Parathyroid adenoma (tissue), 2 donors: ENCODE data around the gene SFRP5.

Experiments used
- H2AFZ ChIP-seq: fragments of 300-600 bp; sonication (generic); one replicate; pipeline ENCODE4 v1.7.0; 2017; ENCODE audit warnings: antibody characterized with exemption, mild to moderate bottlenecking
- H3K27ac ChIP-seq: fragments of 300-600 bp; sonication (generic); one replicate; pipeline ENCODE4 v1.7.0; 2017
- H3K27me3 ChIP-seq: fragments of 300-600 bp; sonication (generic); one replicate; pipeline ENCODE4 v1.7.0; 2017; ENCODE audit warnings: low read length; ENCODE audit not compliant: control insufficient read depth, insufficient read depth
- H3K36me3 ChIP-seq: fragments of 300-600 bp; sonication (generic); one replicate; pipeline ENCODE4 v1.7.0; 2017; ENCODE audit warnings: low read length; ENCODE audit not compliant: control insufficient read depth, insufficient read depth
- H3K4me1 ChIP-seq: fragments of 300-600 bp; sonication (generic); one replicate; pipeline ENCODE4 v1.7.0; 2017; ENCODE audit warnings: control low read depth
- H3K4me2 ChIP-seq: fragments of 300-600 bp; sonication (generic); one replicate; pipeline ENCODE4 v1.7.0; 2017; ENCODE audit warnings: low read length
- H3K4me3 ChIP-seq: fragments of 300-600 bp; sonication (generic); one replicate; pipeline ENCODE4 v1.7.0; 2017; ENCODE audit warnings: low read depth, low read length
- H3K79me2 ChIP-seq: fragments of 300-600 bp; sonication (generic); one replicate; pipeline ENCODE4 v1.7.0; 2017; ENCODE audit warnings: control low read depth
- H3K9ac ChIP-seq: fragments of 300-600 bp; sonication (generic); one replicate; pipeline ENCODE4 v1.7.0; 2017; ENCODE audit warnings: mild to moderate bottlenecking
- H3K9me3 ChIP-seq: fragments of 300-600 bp; sonication (generic); one replicate; pipeline ENCODE4 v1.7.0; 2017; ENCODE audit warnings: low read length; ENCODE audit not compliant: control insufficient read depth
- CTCF ChIP-seq: fragments of 300-600 bp; sonication (generic); IDR thresholded peaks from one replicate; pipeline ENCODE4 v1.7.0; 2017; ENCODE audit warnings: antibody characterized with exemption, mild to moderate bottlenecking
- donor health status: primary hyperparathyroidism.

The SFRP5 gene

GRCh38 chr10:97762816-97763215, 9.0 kb downstream of the SFRP5 start:
- H3K27me3 ChIP-seq = no peaks in the 10 kb centered on the region
- H3K9ac ChIP-seq = no peak overlapping the region
- no peak overlapping the region for H3K27ac ChIP-seq
- H3K4me1 ChIP-seq = no peaks in the 10 kb centered on the region
- no peak overlapping the region for H3K4me2 ChIP-seq
- H3K9me3 ChIP-seq = no peaks in the 10 kb centered on the region
- H3K36me3 ChIP-seq = no peaks in the 10 kb centered on the region
- H3K4me3 ChIP-seq = no peak overlapping the region
- H3K79me2 ChIP-seq = no peaks in the 10 kb centered on the region
- H2AFZ ChIP-seq = no peak overlapping the region
- no peak for TF ChIP-seq CTCF

- Histone ChIP-seq H3K36me3 (no peaks in the 10 kb centered on the region), H3K27ac (no peak overlapping the region), H3K4me1 (no peaks in the 10 kb centered on the region), H3K4me2 (no peak overlapping the region), H3K27me3 (no peaks in the 10 kb centered on the region), H2AFZ (no peak overlapping the region), H3K9me3 (no peaks in the 10 kb centered on the region), H3K9ac (no peak overlapping the region), H3K79me2 (no peaks in the 10 kb centered on the region), H3K4me3 (no peak overlapping the region)
- TF ChIP-seq CTCF = no peak
Observed at GRCh38 chr10:97762056-97762455, 9.7 kb downstream of the SFRP5 start.

DNA sequence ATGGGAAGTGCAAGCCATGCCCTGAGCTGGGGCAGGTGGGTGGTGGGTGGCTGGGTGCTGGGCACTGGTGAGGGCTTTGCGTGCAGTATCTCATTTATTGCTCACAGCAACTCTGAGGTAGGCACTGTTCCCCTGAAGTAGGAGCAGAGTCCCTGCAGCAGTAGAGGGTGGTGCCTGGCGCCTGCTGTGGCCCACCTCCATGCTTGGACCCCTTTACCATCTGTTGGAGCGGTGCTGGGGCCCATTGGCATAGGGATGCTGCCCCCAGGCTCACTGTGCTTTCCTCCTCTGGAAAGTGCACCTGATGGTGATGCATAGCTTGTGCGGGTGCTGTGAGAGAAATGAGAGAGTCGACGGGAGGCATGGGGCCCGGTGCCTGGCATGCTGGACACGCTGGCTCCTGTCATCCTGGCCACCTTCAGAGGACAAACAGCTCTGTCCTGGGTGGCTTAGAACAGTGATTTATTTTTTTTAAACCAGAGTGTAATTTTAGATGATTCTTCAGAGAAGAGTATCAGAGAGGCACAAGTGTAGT, 10.4 kb downstream of the SFRP5 start:
- H3K9ac ChIP-seq = no peak overlapping the region
- H3K4me1 ChIP-seq = no peaks in the 10 kb centered on the region
- no peaks in the 10 kb centered on the region for H3K9me3 ChIP-seq
- no peaks in the 10 kb centered on the region for H3K36me3 ChIP-seq
- H3K27me3 ChIP-seq = no peaks in the 10 kb centered on the region
- H3K79me2 ChIP-seq = no peaks in the 10 kb centered on the region
- H3K4me3 ChIP-seq = no peak overlapping the region
- H3K4me2 ChIP-seq = no peak overlapping the region
- no peak overlapping the region for H2AFZ ChIP-seq
- H3K27ac ChIP-seq = no peak overlapping the region
- no peak for TF ChIP-seq CTCF

- H3K27me3 ChIP-seq = no peaks in the 10 kb centered on the region
- no peak overlapping the region for H3K4me2 ChIP-seq
- no peak overlapping the region for H3K27ac ChIP-seq
- H3K4me3 ChIP-seq = no peak overlapping the region
- no peak for TF ChIP-seq CTCF
- H3K4me1 ChIP-seq = no peaks in the 10 kb centered on the region
- no peaks in the 10 kb centered on the region for H3K79me2 ChIP-seq
- no peak overlapping the region for H2AFZ ChIP-seq
- H3K36me3 ChIP-seq = no peaks in the 10 kb centered on the region
- no peak overlapping the region for H3K9ac ChIP-seq
- H3K9me3 ChIP-seq = no peaks in the 10 kb centered on the region
Observed at GRCh38 chr10:97760461-97761257, 11.1 kb downstream of the SFRP5 start.

DNA sequence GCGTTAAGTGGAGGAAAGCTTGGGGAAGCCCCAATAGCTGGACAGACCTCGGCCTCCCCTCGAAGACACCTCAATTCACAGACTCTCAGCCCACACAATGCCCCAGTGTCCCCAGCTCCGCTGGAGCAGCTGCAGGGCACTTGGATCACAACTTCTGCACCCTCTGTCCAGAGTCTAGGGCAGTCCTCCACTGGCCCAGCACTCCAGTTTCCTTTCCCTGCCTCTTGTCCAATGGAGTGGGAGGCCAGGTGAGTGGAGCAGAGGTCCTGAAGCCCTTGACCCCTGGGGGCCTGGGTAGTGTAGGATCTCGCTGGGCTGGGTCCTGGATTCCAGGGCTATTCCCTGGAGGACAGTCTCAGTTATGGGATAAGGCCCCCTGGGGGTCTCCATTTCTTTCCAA, 11.9 kb downstream of the SFRP5 start:
- Histone ChIP-seq H3K36me3 (no peaks in the 10 kb centered on the region), H3K27me3 (no peaks in the 10 kb centered on the region)
- TF ChIP-seq CTCF = no peak

More for the DNA sequence above, 11.9 kb downstream of the SFRP5 start:
- no peak overlapping the region for H3K9ac ChIP-seq
- no peak overlapping the region for H3K4me3 ChIP-seq
- no peak overlapping the region for H3K27ac ChIP-seq
- H3K9me3 ChIP-seq = no peaks in the 10 kb centered on the region
- no peak overlapping the region for H2AFZ ChIP-seq
- no peaks in the 10 kb centered on the region for H3K79me2 ChIP-seq
- no peak overlapping the region for H3K4me2 ChIP-seq
- no peaks in the 10 kb centered on the region for H3K4me1 ChIP-seq
